ENCODE data around the gene DLGAP4. TPM values are rescaled to one million over a fixed set of nuclear protein-coding genes. Genes with fewer than 3 reads are reported as not detected.

The DLGAP4 gene
- total and polyA plus RNA-seq, 10 of the 15 experiments (the other 5 are each of a cell fraction or from before 2014, with no cell fraction given) = 0.42 to 43.3 (median 19.0) TPM

- TF ChIP-seq ZBTB4 (CRISPR knock-in tag; IDR thresholded peaks at IDR 0.05) (no peak), USF1 (IDR thresholded peaks at IDR 0.05; ENCODE audit: borderline replicate concordance, extremely low read length, insufficient read depth, low read depth, low read length) (no peak)
Measured at GRCh38 chr20:36465109-36466080, 159.3 kb downstream of the DLGAP4 start (continued).

GRCh38 chr20:36466089-36466488 lies 159.9 kb downstream of the DLGAP4 start:
- Histone ChIP-seq H3K36me3 (ENCODE audit: control insufficient read depth in 2 of 2, insufficient read depth in 2 of 2, low read length in 1 of 2) (peaks cover 0 to 2% of the 10 kb centered on the region in 2 experiments; a peak in 1 of 4 replicates), H3K79me2 (ENCODE audit: control insufficient read depth, insufficient read depth, low read length) (peaks cover 81% of the 10 kb centered on the region), H2AFZ (ENCODE audit: control insufficient read depth, low read depth, low read length) (no peak overlapping the region), H3K4me3 (no peak overlapping the region; the same call in 1 of the 2 replicates), H3K9ac (ENCODE audit: control insufficient read depth, insufficient read depth, low read length) (peak overlapping the region; percentile 28; the same call in 1 of the 2 replicates), H3K27ac (ENCODE audit: control insufficient read depth, insufficient read depth) (peak overlapping the region; percentile 88), H3K9me3 (replicated peaks; ENCODE audit: control insufficient read depth, insufficient read depth, low read length) (no peaks in the 10 kb centered on the region), H3K27me3 (replicated peaks in 1 of 2; ENCODE audit: control insufficient read depth in 2 of 2, insufficient read depth in 2 of 2, low read length in 1 of 2) (no peaks in the 10 kb centered on the region), H3K4me2 (ENCODE audit: control insufficient read depth, insufficient read depth) (peak overlapping the region; percentile 90), H4K20me1 (ENCODE audit: control insufficient read depth, insufficient read depth) (no peaks in the 10 kb centered on the region), H3K4me1 (ENCODE audit: control insufficient read depth, insufficient read depth, low read length) (peaks cover 60% of the 10 kb centered on the region)
- FAIRE-seq = no peak
- SMC1A ChIA-PET (ENCODE audit: uncharacterized antibody, unreplicated experiment) = interaction anchor here (0.7 to 3.4 kb wide), 8 partner anchors 17 to 825 kb away, joined by 3 to 21 read pairs (median 6); partner anchors contain the start of gene RAB5IF
- intact Hi-C loops (cut with micrococcal nuclease; ENCODE audit: unreplicated experiment) (loop anchor here (10.0 kb wide), 3 partner anchors 109 to 379 kb away; partner anchors contain the start of gene TGIF2), in situ Hi-C loops (cut with MboI) (no loop called here)
- CTCF ChIA-PET = interaction anchor here (0.6 to 2.0 kb wide), 6 partner anchors 14 to 263 kb away, joined by 3 to 12 read pairs (median 4); no protein-coding TSS in a partner anchor
- no TSS peak for BruUV-seq (replicated peaks)
- ATAC-seq = no peak
- DNase-seq (ENCODE audit: low read depth, low spot score) = no peak
- RAD21 ChIA-PET (ENCODE audit: unreplicated experiment) = interaction anchor here (0.7 to 4.0 kb wide), 13 partner anchors 18 to 397 kb away, joined by 3 to 24 read pairs (median 3); partner anchors contain the start of gene RAB5IF
- POLR2A ChIA-PET = interaction anchor here (0.6 to 2.5 kb wide), 12 partner anchors 22 to 539 kb away, joined by 3 to 13 read pairs (median 3); partner anchors contain the start of genes RAB5IF and TGIF2
- WGBS (ENCODE audit: insufficient coverage, insufficient replicate concordance, low lambda C conversion rate, missing lambda C conversion rate) = 15% methylated on average over 3 of the region's 3 CpGs
- TF ChIP-seq ZBTB40 (IDR thresholded peaks at IDR 0.05; ENCODE audit: borderline replicate concordance) = no peak
- TF ChIP-seq ZNF687 (IDR thresholded peaks at IDR 0.05) = no peak
- no peak for TF ChIP-seq NR2F1 (conservative IDR thresholded peaks at IDR 0.05)

All from GM12878 (cell line).